PFSK-1 (cell line): ENCODE measurements around the gene PPP6C.

ENCODE experiments used
- FOXP2 ChIP-seq: optimal IDR thresholded peaks from 2 replicates; pipeline ENCODE3; 2011; ENCODE audit warnings: borderline replicate concordance, control low read depth, inconsistent platforms; ENCODE audit not compliant: insufficient read depth; ENCODE audit errors: extremely low read length, extremely low read depth
- POLR2AphosphoS5 ChIP-seq: IDR thresholded peaks from 2 replicates; pipeline ENCODE4 v1.6.1; 2012; ENCODE audit warnings: low read depth, mild to moderate bottlenecking, control low read depth, low read length, moderate library complexity
- REST ChIP-seq, 2 experiments: IDR thresholded peaks; 2 replicates each; pipeline versions ENCODE4 v1.6.1 to v1.8.0; 2011 to 2012; ENCODE audit warnings: low read depth in 2 of 2, low read length in 2 of 2, control low read depth in 1 of 2, inconsistent platforms in 1 of 2, mild to moderate bottlenecking in 1 of 2, moderate library complexity in 1 of 2; ENCODE audit not compliant: insufficient read depth in 1 of 2
- TAF1 ChIP-seq: IDR thresholded peaks from 2 replicates; pipeline ENCODE4 v1.6.1; 2012; ENCODE audit warnings: low read length, control low read depth, borderline replicate concordance; ENCODE audit not compliant: insufficient read depth

- TF ChIP-seq POLR2AphosphoS5 (no peak), FOXP2 (no peak), TAF1 (no peak), REST (IDR thresholded peaks at IDR 0.05; ENCODE audit: insufficient read depth in 1 of 2, low read depth in 2 of 2, low read length in 2 of 2) (no peak)
Measured at GRCh38 chr9:125160750-125161149, 28.9 kb downstream of the PPP6C start.
